ENCODE data around the gene ATF7IP.
A peak's percentile ranks its signal among the peaks of the same experiment; 100 is the strongest.
"Not testable (repeated sequence)": the region's sequence is repeated elsewhere in the genome, so short reads cannot be mapped to it uniquely, and the experiment has no call there.

The ATF7IP gene, protein sequence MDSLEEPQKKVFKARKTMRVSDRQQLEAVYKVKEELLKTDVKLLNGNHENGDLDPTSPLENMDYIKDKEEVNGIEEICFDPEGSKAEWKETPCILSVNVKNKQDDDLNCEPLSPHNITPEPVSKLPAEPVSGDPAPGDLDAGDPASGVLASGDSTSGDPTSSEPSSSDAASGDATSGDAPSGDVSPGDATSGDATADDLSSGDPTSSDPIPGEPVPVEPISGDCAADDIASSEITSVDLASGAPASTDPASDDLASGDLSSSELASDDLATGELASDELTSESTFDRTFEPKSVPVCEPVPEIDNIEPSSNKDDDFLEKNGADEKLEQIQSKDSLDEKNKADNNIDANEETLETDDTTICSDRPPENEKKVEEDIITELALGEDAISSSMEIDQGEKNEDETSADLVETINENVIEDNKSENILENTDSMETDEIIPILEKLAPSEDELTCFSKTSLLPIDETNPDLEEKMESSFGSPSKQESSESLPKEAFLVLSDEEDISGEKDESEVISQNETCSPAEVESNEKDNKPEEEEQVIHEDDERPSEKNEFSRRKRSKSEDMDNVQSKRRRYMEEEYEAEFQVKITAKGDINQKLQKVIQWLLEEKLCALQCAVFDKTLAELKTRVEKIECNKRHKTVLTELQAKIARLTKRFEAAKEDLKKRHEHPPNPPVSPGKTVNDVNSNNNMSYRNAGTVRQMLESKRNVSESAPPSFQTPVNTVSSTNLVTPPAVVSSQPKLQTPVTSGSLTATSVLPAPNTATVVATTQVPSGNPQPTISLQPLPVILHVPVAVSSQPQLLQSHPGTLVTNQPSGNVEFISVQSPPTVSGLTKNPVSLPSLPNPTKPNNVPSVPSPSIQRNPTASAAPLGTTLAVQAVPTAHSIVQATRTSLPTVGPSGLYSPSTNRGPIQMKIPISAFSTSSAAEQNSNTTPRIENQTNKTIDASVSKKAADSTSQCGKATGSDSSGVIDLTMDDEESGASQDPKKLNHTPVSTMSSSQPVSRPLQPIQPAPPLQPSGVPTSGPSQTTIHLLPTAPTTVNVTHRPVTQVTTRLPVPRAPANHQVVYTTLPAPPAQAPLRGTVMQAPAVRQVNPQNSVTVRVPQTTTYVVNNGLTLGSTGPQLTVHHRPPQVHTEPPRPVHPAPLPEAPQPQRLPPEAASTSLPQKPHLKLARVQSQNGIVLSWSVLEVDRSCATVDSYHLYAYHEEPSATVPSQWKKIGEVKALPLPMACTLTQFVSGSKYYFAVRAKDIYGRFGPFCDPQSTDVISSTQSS

DNA sequence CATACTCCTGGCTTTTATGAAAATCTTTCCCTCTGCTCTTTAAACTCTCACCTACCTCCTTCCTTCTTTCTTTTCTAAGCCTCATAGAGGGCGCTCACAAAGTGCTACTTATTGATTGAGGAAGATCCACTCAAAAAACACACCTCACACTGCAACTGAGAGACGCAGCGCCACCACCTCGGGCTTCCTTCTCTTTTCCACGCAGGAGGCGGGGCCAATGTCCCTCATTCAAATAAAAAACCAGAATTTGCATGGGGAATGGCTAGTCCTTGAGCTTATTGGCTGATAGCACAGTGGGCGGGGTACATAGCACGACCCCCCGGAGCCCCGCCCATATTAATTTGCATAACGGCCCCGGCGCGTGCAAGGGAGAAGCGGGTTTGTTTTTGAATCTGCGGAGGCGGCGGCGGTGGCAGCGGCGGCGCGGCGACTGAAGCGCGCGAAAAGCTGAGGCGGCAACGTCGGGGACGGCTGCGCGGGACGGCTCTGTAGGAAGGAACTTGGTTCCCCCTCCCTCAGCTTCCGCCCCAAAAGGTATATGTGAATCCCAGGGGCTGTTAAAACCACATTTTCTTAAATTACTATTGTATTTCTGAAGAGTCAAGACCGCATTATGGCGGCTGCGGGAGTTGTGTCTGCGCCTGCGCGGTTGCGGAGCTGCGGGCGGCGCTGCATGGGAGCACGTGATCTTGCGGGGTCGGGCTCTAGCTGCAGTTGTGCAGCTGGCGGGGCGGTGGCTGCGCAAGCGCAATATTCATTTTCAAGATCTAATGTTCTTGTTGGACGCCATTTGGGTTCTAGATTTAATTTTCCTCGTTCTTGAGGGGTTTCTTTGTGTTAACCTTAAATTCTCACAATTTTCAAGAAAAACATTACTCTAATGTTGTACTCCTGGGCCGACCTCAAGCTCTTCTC lies at the start of gene ATF7IP:
Gene ATF7IP (plus strand): TSS at position 389 of the 915 bp plus-strand sequence. CDS start 58,234 bp downstream, outside the sequence.
- no peaks in the 10 kb centered on the region for H3K27me3 ChIP-seq (ENCODE audit: control insufficient read depth, insufficient read depth, low read length)
- peak within 1 kb of the TSS; percentile 67 for H3K4me3 ChIP-seq (ENCODE audit: low read depth, low read length)
- no peaks in the 10 kb centered on the region for H3K36me3 ChIP-seq (ENCODE audit: control insufficient read depth, insufficient read depth, low read length)
- H3K9ac ChIP-seq (ENCODE audit: low read depth, low read length) = peak within 1 kb of the TSS; percentile 81
- no peaks in the 10 kb centered on the region for H3K9me3 ChIP-seq (ENCODE audit: control insufficient read depth, insufficient read depth, low read length)
- H3K4me1 ChIP-seq (ENCODE audit: control insufficient read depth, insufficient read depth, low read length) = no peaks in the 10 kb centered on the region

DNA sequence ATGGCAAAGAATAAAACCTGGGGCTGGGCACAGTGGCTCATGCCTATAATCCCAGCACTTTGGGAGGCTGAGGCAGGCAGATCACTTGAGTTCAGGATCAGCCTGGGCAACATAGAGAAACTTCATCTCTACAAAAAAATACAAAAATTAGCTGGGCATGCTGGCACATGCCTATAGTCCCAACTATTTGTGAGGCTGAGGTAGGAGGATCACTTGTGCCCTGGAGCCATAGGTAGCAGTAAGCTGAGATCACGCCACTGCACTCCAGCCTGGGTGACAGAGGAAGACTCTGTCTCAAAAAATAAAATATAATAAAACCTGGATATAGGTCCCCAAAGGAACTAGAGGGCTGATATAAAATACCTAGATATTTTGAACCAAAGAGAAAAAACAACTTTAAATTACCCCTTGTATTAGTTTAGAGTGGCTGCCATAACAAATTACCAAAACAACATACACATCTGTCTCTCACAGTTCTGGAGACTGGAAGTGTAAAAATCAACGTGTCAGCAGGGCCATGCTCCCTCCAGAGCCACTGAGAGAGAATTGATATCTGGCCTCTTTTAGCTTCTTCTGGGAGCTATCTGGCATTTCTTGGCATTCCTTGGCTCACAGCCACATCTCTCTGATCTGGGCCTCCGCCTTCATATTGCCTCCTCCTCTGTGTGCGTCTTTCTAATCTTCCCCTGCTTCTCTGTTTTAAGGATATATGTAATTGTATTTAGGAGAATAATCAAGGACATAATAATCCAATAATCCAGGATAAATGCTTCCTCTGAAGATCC lies 47.9 kb upstream of the ATF7IP start:
- Histone ChIP-seq H3K9ac (ENCODE audit: low read depth, low read length) (no peak overlapping the region), H3K9me3 (ENCODE audit: control insufficient read depth, insufficient read depth, low read length) (no peaks in the 10 kb centered on the region), H3K4me1 (ENCODE audit: control insufficient read depth, insufficient read depth, low read length) (no peaks in the 10 kb centered on the region), H3K36me3 (ENCODE audit: control insufficient read depth, insufficient read depth, low read length) (no peaks in the 10 kb centered on the region), H3K4me3 (ENCODE audit: low read depth, low read length) (no peak overlapping the region), H3K27me3 (ENCODE audit: control insufficient read depth, insufficient read depth, low read length) (no peaks in the 10 kb centered on the region)

DNA sequence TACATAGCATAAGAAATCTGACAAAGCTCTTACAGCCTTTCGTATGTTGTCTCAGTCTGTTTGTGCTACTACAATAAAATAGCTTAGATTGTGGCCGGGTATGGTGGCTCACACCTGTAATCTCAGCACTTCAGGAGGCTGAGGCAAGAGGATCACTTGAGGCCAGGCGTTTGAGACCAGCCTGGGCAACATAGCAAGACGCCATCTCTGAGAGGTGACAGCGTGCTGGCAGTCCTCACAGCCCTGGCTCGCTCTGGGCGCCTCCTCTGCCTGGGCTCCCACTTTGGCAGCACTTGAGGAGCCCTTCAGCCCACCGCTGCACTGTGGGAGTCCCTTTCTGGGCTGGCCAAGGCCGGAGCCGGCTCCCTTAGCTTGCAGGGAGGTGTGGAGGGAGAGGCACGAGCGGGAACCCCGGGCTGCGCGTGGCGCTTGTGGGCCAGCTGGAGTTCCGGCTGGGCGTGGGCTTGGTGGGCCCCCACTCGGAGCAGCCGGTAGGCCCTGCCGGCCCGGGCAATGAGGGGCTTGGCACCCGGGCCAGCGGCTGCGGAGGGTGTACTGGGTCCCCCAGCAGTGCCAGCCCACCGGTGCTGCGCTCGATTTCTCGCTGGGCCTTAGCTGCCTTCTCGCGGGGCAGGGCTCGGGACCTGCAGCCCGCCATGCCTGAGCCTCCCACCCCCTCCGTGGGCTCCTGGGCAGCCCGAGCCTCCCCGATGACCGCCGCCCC lies 45.6 kb upstream of the ATF7IP start:
- not testable (repeated sequence) for H3K9me3 ChIP-seq (ENCODE audit: control insufficient read depth, insufficient read depth, low read length); H3K4me3 ChIP-seq (ENCODE audit: low read depth, low read length); H3K27me3 ChIP-seq (ENCODE audit: control insufficient read depth, insufficient read depth, low read length); H3K4me1 ChIP-seq (ENCODE audit: control insufficient read depth, insufficient read depth, low read length); H3K36me3 ChIP-seq (ENCODE audit: control insufficient read depth, insufficient read depth, low read length); H3K9ac ChIP-seq (ENCODE audit: low read depth, low read length)

DNA sequence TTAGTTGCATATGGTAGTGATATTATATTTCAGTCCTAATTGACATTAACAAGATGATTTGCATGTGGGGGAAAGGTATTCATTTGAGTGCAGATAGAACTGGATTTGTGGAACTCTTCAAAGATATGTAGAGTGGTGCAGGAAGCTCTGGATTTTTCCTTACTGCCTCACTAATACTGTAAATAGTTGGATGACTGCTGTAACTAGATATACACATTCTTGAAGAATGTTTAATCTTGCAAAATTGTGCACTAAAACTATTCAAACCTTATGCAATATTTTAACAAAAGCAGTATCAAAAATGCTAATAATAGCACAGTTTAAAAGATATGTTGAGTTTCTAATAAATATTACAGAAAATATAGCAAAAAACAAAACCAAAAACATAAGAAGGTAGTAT lies 43.1 kb upstream of the ATF7IP start:
- no peak overlapping the region for H3K4me3 ChIP-seq (ENCODE audit: low read depth, low read length)
- H3K36me3 ChIP-seq (ENCODE audit: control insufficient read depth, insufficient read depth, low read length) = no peaks in the 10 kb centered on the region
- H3K9ac ChIP-seq (ENCODE audit: low read depth, low read length) = no peak overlapping the region
- no peaks in the 10 kb centered on the region for H3K9me3 ChIP-seq (ENCODE audit: control insufficient read depth, insufficient read depth, low read length)
- H3K27me3 ChIP-seq (ENCODE audit: control insufficient read depth, insufficient read depth, low read length) = no peaks in the 10 kb centered on the region
- no peaks in the 10 kb centered on the region for H3K4me1 ChIP-seq (ENCODE audit: control insufficient read depth, insufficient read depth, low read length)

DNA sequence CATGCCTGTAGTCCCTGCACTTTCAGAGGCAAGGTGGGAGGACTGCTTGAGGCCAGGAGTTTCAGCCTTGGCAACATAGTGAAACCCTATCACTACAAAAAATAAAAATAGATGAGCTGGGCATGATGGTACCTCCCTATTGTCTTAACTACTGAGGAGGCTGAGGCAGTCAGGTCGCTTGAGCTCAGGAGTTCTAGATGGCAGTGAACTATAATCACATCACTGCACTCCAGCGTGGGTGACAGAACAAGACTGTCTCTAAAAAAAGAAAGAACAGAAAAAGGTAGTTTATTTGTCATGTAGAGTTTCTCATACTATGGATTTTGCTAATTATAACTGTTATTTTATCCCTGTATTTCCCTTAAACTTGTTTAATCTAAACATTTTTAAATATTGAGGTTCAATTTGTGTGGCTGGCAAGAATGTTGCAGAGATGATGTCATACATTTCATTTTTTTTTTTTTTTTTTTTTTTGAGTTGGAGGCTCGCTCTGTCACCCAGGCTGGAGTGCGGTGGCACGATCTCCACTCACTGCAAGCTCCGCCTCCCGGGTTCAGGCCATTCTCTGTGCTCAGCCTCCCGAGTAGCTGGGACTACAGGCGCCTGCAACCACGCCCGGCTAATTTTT lies 39.7 kb upstream of the ATF7IP start:
- Histone ChIP-seq H3K4me1 (ENCODE audit: control insufficient read depth, insufficient read depth, low read length) (no peaks in the 10 kb centered on the region), H3K36me3 (ENCODE audit: control insufficient read depth, insufficient read depth, low read length) (no peaks in the 10 kb centered on the region), H3K9me3 (ENCODE audit: control insufficient read depth, insufficient read depth, low read length) (no peaks in the 10 kb centered on the region), H3K4me3 (ENCODE audit: low read depth, low read length) (no peak overlapping the region), H3K27me3 (ENCODE audit: control insufficient read depth, insufficient read depth, low read length) (no peaks in the 10 kb centered on the region), H3K9ac (ENCODE audit: low read depth, low read length) (no peak overlapping the region)

DNA sequence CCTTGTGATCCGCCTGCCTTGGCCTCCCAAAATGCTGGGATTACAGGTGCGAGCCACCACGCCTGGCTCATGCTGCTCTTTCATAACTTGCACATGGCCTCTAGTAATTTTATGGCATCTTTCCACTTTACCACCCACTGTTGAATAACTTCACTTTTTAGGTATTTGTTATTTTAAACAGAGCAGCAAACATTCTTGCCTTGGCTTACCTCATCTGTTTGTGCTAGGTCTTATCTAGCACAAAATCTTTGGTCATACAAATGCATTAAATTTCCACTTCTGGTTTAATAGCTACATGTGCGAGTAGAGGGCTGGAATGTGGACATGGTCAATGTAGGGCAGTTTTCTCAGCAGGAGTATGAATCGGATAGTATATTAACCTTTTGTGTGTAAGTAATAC lies 38.8 kb upstream of the ATF7IP start:
- Histone ChIP-seq H3K4me3 (ENCODE audit: low read depth, low read length) (no peak overlapping the region), H3K9me3 (ENCODE audit: control insufficient read depth, insufficient read depth, low read length) (no peaks in the 10 kb centered on the region)

DNA sequence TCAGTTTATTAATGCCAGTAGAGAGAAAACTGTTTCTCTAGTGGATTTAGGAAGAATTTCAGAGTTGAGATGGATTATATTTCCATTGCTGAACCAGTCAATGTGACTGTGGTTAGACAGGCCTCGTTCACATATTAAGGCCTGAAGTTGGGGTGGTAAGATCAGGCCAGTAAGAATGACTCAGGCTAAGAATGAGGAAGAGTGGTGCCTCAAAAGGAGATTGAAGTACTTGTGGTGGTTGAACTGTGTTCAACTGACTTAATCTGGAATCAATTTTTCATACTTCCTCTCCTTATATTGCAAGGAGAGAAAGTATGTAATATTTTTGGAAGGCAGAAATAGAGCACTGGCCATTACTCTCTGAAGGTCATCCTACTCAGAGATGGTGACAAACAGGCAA lies 37.8 kb upstream of the ATF7IP start:
- Histone ChIP-seq H3K36me3 (ENCODE audit: control insufficient read depth, insufficient read depth, low read length) (no peaks in the 10 kb centered on the region), H3K4me1 (ENCODE audit: control insufficient read depth, insufficient read depth, low read length) (no peaks in the 10 kb centered on the region), H3K9me3 (ENCODE audit: control insufficient read depth, insufficient read depth, low read length) (no peaks in the 10 kb centered on the region), H3K4me3 (ENCODE audit: low read depth, low read length) (no peak overlapping the region), H3K27me3 (ENCODE audit: control insufficient read depth, insufficient read depth, low read length) (no peaks in the 10 kb centered on the region), H3K9ac (ENCODE audit: low read depth, low read length) (no peak overlapping the region)

More for the DNA sequence above, 38.8 kb upstream of the ATF7IP start:
- no peak overlapping the region for H3K9ac ChIP-seq (ENCODE audit: low read depth, low read length)
- H3K4me1 ChIP-seq (ENCODE audit: control insufficient read depth, insufficient read depth, low read length) = no peaks in the 10 kb centered on the region
- no peaks in the 10 kb centered on the region for H3K27me3 ChIP-seq (ENCODE audit: control insufficient read depth, insufficient read depth, low read length)
- H3K36me3 ChIP-seq (ENCODE audit: control insufficient read depth, insufficient read depth, low read length) = no peaks in the 10 kb centered on the region

DNA sequence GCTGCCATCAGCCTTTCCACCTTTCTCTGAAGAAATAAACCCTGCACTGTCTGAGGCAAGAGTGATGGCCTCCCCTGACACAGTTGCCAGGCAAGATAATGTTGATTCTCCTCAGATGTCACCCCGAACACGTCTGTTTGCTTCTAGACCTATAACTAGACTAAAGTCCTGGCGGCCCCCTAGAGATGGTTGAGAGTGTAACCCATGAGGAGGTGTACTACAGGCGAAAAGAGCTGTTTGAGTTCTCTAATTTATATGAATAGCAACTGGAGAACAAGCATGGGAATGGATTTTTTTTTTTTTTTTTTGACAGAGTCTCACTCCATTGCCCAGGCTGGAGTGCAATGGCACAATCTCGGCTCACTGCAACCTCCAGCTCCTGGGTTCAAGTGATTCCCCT lies 33.0 kb upstream of the ATF7IP start:
- Histone ChIP-seq H3K4me3 (ENCODE audit: low read depth, low read length) (no peak overlapping the region), H3K36me3 (ENCODE audit: control insufficient read depth, insufficient read depth, low read length) (no peaks in the 10 kb centered on the region), H3K4me1 (ENCODE audit: control insufficient read depth, insufficient read depth, low read length) (no peaks in the 10 kb centered on the region), H3K9ac (ENCODE audit: low read depth, low read length) (no peak overlapping the region), H3K27me3 (ENCODE audit: control insufficient read depth, insufficient read depth, low read length) (no peaks in the 10 kb centered on the region), H3K9me3 (ENCODE audit: control insufficient read depth, insufficient read depth, low read length) (no peaks in the 10 kb centered on the region)

DNA sequence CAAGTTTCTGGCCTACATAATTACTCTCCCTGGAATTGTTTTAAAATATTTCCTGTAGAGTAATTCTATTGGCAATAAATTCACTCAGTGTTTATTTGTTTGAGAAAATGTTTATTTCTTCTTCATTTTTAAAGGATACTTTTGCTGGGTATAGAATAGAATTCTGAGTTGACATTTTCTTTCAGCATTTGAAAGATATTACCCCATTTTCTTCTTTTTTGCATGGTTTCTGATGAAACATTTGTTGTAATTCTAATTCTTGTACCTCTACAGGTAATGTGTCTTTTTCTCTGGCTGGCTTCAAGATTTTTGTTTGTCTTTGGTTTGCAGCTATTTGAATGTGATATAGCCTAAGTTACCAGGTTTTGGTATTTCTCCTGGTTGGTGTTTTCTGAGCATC lies 25.1 kb upstream of the ATF7IP start:
- H3K4me3 ChIP-seq (ENCODE audit: low read depth, low read length) = no peak overlapping the region
- no peaks in the 10 kb centered on the region for H3K4me1 ChIP-seq (ENCODE audit: control insufficient read depth, insufficient read depth, low read length)
- no peaks in the 10 kb centered on the region for H3K36me3 ChIP-seq (ENCODE audit: control insufficient read depth, insufficient read depth, low read length)
- no peak overlapping the region for H3K9ac ChIP-seq (ENCODE audit: low read depth, low read length)
- no peaks in the 10 kb centered on the region for H3K27me3 ChIP-seq (ENCODE audit: control insufficient read depth, insufficient read depth, low read length)
- H3K9me3 ChIP-seq (ENCODE audit: control insufficient read depth, insufficient read depth, low read length) = no peaks in the 10 kb centered on the region

DNA sequence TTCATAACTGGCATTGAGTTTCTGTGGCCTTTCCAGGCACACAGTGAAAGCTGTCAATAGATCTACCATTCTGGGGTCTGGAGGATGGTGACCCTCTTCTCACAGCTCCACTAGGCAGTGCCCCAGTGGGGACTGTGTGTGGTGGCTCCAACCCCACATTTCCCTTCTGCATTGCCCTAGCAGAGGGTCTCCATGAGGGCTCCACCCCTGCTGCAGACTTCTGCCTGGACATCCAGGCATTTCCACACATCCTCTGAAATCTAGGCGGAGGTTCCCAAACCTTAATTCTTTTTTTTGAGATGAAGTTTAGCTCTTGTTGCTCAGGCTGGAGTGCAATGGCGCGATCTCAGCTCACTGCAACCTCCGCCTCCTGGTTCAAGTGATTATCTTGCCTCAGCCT lies 14.0 kb upstream of the ATF7IP start:
- H3K4me3 ChIP-seq (ENCODE audit: low read depth, low read length); H3K4me1 ChIP-seq (ENCODE audit: control insufficient read depth, insufficient read depth, low read length); H3K36me3 ChIP-seq (ENCODE audit: control insufficient read depth, insufficient read depth, low read length); H3K9ac ChIP-seq (ENCODE audit: low read depth, low read length); H3K27me3 ChIP-seq (ENCODE audit: control insufficient read depth, insufficient read depth, low read length): not testable (repeated sequence)
- H3K9me3 ChIP-seq (ENCODE audit: control insufficient read depth, insufficient read depth, low read length) = peaks cover 18% of the 10 kb centered on the region

All from iPS-15b (cell line).